Measurements from ENCODE around the gene HOXA3.
A peak's percentile ranks its signal among the peaks of the same experiment; 100 is the strongest.

Gene HOXA3

DNA sequence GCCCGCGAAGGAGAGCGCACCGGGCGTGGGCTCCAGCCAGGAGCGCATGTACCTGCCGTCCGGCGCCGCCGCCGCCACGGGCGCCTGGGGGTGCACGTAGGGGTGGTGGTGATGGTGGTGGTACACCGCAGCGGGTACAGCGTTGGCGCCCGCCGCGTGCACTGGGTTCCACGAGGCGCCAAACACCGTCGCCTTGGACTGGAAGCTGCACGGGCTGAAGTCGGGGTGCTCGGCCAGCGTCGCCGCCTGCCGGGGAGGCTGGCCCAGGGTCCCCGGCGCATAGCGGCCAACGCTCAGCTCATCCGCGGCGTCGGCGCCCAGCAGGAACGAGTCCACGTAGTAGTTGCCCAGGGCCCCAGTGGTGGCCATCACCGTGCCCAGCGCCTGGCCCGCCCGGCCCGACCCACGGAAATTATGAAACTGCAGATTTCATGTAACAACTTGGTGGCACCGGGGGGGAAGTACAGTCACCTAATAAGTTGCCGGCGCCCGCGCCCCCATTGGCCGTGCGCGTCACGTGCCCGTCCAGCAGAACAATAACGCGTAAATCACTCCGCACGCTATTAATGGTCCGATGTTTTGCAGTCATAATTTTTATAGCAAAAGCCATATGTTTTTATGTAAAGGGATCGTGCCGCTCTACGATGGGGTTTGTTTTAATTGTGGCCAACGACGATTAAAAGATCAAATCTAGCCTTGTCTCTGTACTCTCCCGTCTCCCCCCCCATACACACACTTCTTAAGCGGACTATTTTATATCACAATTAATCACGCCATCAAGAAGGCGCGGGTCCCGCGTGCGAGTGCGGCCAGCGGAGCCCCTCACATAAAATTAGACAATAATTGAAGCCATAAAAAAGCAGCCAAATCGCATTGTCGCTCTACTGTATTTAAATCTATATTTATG, 13.0 kb upstream of the HOXA3 start, which contains the start of gene HOXA9:
Gene HOXA9 (minus strand): TSS at position 449 of the 907 bp plus-strand sequence. CDS start 80 bp downstream, at position 369.
- DNase-seq = no peak

DNA sequence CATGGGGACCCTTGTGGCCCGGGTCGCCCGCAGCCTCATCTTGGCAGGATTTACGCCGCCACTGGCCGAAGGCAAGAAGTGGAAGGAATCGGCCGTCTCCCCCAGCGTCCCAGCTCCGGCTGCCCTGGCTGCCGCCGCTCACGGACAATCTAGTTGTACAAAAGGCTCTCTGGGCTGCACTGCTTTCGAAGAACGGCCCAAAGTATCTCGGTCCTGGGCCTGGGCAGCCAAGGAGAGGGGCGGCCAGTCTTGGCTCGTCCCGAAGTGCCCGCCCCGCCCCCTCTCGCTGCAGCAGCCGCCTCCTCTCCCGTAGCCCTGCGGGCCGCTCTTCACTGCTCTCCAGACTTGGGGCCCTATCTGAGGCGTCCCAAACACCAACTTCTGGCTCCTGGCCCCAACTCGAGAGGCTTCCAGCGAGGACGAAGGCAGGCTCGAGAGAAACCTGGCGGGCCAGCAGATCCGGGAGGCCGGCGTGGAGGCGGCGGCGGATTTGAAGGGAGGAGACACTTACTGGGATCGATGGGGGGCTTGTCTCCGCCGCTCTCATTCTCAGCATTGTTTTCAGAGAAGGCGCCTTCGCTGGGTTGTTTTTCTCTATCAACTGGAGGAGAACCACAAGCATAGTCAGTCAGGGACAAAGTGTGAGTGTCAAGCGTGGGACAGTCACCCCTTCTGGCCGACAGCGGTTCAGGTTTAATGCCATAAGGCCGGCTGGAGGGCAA, 12.1 kb upstream of the HOXA3 start:
- DNase-seq = no peak

DNA sequence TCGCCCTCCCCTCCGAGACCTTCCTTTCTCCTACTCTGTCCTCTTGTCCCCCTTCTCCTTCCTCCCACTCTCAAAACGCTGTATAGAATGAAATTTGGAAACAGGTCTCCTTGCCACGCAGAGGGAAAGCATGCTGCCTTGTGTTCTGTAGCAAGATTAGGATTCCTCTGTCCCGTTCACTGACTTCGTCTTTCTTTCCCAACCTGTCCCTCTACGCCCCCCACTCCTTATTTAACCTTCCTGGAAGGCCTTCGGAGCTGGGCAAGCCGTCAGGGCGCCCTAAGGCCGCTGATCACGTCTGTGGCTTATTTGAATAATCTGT, 11.6 kb upstream of the HOXA3 start:
- DNase-seq = no peak

DNA sequence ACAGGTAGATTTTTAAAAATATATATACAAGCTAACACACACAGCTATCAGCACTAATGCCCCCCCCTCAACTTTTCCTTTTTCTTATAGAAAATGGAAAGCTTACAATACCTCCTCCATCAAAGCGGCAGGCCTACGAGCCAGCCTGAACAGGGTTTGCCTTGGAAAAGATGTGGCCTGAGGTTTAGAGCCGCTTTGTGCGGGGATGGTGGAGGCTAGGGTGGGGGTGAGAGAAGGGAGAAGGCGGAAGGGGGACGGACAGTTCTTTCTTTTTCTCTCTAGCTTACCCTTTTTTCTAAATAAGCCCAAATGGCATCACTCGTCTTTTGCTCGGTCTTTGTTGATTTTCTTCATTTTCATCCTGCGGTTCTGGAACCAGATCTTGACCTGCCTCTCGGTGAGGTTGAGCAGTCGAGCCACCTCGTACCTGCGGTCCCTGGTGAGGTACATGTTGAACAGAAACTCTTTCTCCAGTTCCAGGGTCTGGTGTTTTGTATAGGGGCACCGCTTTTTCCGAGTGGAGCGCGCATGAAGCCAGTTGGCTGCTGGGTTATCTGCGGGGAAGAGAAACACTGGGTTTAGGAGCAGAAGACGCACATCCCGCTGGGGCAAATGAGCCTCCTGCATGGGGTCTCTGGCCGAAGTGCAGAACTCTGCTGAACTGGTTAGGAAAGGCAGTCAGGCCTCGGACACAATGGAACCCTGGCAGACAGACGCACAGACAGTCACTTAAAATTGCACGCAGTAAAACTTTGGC, 11.1 kb upstream of the HOXA3 start:
- no peak for DNase-seq

DNA sequence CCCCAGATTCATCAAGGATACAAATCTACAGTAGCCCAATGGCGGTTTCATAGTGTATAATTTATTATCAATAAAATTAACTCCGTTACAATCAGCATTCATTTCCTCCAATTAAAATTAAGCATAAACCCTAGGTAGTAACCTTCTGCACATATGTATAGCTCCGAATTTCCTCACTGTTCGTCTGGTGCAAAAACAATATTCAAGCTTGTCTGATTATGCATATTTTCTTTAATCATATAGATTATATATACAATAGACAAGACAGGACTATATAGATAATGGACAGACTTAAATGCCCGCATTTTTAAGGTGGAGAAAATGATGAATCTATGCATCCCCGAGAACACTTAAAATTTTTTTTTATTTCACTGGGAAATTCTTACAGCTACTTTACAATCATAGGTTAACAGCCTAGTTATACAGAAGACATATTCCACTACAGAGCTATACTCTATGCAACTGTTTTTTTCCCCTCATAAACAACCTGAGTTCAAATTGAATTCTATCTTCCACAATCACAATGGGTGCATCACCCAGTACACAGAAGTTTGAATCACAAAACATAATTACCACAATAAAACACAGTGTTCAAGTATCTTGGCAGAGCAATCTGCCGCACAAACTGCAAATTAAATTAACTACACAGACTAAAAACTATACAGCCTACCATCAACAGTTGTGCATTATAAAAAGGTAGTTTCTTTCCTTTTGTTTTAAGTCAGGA, 10.3 kb upstream of the HOXA3 start:
- DNase-seq = no peak

DNA sequence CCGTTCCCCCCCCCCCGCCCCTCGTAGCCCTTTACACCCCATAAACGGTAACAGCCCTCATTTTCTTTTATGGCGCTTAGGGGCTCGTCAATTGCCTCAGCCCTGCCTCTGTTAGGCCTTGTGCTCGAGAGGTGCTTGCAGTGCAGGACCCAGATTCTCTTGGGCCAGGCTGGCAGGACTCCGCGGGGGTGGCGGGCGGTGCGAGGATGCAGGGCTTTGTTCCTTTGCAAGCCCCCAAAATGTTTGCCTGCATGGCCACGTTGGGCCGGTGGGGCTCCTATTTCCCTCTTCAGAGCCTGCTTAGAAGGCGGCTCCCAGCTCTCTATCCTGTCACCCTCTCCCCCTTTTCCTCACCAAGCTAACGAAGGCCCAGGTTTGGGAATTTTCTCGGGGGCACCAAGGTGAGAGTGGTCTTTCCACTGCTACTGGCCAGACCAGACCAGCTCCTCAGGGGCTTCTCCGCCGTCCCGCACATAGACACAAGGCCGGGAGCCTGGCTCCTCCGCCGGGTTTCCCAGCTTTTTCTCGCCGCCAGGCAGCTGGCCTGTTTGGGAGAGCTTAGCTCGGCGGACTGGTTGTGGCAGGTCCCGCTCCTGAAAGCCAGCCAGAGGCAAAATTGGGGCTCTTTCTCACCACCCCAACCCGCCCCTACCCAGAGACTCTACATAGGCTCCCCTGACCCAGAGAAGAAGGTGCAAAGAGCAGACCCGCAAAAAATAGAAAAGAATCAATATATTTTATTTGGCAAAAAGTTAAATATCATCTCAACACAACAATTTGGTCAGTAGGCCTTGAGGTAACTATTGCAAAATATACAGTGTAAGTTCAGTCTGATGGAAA, 9.6 kb upstream of the HOXA3 start:
- no peak for DNase-seq

DNA sequence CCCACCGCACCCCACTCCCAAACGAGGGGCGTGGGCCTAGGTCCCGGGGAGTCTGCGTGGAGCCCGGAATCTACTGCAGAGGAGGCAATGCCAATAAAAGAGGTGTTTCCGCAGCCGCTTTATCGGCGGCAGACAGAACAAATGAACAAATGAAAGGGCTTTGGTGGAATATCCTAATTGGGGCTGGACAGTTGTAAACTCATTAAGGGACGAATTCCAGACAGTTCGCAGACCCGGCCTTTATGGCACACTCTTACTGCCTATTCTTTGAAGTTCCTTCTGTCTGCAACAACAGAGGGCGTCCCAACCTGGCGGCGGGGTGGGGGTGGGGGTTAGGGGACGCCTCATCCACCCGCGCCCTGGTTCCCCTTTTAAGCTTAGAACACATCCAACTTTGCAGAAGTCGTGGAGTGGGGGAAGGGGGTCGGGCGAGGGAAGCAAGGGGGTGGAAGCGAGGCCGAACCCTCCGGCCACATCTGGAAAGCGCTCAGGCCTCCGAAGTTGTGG, 8.9 kb upstream of the HOXA3 start:
- DNase-seq = no peak

DNA sequence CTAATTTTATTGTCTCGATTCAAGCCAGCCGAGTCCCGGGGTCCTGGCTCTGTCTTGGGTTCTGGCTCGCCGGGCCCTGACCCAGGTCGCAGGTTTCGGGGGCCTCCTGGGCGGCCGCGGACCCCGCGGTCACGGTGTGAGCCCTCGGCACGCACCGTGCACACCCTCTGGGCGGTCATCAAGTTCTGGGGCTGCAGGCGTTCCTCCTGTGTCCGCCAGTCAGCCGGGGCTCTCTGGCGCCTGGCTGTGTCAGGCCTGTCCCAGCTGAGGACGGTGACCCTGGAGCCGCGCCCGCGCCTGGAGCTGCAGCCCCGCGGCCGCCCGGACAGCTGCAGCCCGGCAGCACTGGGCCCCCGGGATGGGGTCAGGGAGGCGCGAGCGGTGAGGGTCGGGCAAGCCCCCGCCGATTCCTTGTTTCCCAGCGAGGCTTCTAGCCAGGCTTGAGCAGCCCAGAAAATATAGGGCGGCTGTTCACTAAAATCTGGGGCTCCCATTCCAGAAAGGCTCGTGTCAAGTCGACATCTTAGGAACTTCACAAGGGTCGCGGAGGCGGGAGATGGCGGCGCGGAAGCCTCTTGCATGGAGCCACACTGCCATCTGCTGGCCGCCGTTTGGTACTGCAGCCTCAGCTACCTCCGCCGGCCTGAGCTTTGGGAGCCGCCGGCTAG, 8.3 kb upstream of the HOXA3 start:
- peak; percentile 92 for DNase-seq

DNA sequence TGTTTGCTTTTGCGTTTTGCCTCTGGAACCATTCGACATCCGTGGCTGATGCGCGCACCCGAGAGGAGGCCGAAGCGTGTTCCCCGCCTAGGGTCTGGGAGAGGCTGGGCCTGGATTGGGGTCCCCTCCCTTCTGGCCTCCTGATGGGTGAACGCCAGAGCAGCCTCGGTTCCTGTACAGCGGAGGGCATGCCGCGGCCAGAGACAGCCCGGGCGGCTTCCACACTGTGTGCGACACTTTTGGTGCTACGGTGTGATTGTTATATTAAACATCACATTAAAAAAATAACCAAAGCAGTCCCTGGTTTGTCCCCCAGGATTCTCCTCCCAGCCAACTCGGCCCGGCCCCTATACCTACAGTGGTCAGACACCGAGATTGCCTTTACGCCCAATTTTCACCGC, 7.8 kb upstream of the HOXA3 start:
- peak; percentile 40 for DNase-seq

DNA sequence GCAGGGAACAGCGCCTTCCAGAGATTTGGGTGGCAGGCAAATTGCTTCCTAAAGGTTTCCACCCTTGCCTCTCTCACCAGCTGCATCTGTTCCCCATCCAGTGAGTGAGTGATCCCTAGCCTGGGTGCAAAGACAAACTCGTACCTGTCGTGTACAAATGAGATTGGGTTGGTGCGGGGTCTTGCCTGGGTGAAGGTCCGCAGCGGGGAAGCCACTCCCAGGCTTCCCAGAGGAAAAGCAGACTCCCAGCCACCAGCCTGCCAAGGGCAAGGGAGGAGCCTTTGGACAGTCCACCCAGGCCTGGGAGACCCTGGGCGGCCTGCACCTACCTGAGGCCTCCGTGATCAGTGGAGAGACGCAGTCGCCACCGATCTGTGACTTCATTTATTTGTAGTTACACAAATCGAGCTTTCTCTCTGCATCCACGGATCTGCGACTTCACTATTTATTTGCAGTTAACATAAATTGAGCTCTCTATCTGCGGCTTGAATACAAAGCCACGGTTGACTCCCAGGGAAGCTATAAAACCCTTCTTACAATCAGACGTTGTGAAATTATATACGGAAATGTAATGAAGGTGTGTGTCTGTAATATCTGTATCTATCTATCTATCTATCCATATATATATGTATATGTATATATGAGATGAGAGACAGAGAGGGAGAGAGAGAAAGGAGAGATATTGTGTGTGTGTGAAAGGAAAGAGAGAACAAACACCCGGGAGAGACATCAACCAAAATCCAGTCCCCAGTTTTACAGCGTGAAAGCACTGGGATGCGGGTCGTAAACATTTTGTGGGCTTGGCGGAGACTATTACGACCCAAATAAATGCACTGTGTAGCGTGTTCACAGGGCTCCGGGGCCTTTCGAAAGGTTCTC, 7.1 kb upstream of the HOXA3 start:
- DNase-seq = peak; percentile 26

DNA sequence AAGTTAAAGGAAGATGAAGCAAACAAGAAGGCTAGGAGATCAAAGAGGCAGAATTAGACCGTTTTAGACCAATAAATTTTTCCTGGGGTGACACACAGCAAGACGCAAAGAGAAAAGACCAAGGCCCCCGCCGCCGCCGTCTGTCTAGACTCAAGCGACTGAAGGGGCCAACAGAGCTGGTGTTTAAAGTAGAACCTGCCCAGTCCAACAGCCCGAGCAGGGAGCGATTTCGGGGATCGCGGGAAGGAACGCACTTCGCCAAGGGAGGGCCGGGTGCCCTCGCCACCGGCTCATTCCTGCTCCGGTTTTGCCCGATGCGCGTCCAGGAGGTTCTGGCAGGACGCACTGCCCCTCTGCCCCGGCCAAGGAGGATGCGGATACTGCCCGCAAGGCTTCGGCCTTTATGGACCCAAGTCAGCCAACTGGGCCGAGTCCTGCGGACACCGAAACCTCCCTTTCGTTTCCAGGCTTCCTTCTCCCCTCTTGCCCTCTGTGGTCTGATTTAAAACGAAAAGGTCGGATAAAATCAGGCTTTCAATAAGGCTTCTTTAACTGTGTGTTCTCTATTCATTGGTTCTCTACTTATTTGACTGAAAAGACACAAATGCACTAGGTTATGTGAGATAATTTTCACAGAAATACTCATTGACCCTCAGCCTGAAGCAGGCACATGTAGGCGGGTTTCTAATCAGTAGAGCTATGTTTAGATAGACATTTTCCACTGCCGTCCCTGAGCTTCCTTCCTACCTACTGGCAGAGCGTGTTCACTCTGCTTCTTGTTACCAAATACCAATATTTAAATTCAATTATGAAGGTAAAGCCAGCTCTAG, 6.3 kb upstream of the HOXA3 start:
- no peak for DNase-seq

DNA sequence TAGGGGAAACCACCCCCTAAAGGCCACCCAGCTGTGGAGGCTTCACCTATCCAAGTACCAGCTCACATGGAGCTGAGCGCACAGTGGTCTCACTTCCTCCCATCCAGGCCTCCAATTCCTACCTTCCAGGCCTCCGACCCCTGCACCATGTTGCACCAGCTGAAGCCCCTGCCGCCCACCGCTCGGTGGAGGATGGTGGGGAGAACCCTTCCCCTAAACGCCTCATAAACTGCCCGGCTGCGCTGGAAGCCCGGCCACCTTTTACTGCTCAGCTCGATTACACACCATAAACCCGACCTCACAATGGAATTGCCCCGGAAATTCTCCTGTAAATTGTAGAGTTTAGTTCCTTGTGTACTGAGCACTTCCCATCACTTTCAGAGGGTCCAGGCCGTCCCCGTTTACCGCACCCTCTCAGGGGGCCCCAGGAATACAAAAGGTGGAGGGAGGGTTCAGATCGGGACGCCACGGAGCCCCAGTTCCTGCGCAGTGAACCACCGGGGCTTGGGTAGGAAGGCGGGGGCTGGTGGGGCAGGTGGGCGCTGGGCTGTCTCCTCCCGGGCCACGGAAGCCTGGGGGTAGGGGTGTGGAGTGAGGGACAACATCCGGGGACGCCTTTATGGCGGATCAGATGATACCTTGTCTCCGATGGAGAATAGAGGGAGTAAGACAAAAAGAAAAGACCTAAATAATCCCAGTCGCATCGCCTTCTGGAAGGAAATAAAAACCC, 5.5 kb upstream of the HOXA3 start:
- DNase-seq = no peak

DNA sequence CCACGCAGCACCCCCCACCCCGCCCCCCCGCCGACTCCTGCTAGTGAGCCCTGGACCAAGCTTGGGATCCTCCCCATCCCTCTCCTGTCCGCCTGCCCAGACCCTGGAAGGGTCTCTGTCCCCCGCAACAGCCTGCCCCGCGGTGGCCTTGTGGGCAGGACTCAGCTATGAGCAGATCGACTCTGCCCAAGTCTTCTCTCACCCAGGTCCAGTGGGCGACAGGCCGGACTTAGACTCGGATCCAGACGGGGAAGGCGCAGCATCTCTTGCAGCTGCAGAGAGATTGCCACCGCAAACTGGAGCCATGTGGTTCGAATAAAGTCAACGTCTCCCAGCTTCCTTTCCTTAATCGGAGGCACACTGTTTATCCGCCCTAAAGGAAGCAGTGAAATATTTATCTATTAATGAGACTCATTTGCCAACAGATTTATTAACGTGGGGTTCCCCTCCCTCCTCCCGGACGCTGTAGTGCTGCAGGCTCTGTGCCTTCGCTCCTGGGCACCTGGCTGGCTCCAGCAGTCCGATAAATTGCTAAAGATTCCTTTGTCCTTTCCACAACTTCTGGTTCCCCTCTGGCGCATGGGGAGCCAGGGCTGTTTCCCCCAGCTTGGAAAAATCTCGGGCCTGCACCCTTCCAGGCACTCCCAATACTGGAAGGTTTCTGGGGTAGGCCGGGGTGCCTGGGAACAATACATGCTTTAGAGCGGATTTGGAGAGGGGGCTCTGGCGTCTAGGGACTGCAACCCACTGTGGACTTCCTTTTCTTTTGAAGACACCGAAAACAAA, 4.7 kb upstream of the HOXA3 start:
- no peak for DNase-seq

DNA sequence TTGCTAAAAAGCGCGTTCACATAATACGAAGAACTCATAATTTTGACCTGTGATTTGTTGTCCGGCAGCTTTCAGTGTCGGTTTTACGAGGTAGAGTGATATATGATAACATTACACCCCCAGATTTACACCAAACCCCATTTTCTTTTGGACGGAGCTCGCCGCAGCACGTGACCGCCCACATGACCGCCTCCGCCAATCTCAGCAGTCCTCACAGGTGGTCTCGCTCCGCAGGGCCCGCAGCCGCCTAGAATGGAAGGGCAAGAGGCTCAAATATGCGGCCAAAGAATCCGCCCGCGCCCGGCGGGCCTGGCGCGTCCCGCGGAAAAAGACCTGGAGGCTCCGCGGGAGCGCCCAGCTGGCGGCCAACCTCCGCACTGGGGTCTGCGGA, 4.1 kb upstream of the HOXA3 start, which contains the start of gene HOXA7:
Gene HOXA7 (minus strand): TSS at position 168 of the 391 bp plus-strand sequence. CDS start 130 bp downstream, at position 38.
- no peak for DNase-seq

DNA sequence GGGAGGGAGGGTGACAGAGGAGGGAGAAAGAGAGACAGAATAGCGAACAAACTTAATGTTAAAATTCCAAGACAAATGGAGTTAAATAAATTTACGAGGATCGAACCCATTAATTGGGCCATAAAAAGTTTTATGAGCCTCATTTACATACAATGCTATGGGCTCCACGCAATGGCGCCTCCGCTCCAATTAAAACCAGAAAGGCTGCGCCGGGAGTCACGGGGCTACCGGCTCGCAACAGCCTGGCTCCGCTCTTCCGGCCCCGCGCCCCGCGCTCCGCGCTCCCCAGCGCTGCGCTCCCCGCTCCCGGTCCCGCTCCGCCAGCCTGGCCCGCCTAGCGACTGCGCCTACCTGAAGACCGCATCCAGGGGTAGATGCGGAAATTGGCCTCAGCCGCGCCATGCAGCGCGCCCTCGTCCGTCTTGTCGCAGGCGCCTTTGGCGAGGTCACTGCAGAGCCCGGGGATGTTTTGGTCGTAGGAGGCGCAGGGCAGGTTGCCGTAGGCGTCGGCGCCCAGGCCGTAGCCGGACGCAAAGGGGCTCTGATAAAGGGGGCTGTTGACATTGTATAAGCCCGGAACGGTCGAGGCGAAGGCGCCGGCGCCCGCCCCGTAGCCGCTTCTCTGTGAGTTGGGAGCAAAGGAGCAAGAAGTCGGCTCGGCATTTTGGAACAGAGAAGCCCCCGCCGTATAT, 3.6 kb upstream of the HOXA3 start:
- DNase-seq = no peak

DNA sequence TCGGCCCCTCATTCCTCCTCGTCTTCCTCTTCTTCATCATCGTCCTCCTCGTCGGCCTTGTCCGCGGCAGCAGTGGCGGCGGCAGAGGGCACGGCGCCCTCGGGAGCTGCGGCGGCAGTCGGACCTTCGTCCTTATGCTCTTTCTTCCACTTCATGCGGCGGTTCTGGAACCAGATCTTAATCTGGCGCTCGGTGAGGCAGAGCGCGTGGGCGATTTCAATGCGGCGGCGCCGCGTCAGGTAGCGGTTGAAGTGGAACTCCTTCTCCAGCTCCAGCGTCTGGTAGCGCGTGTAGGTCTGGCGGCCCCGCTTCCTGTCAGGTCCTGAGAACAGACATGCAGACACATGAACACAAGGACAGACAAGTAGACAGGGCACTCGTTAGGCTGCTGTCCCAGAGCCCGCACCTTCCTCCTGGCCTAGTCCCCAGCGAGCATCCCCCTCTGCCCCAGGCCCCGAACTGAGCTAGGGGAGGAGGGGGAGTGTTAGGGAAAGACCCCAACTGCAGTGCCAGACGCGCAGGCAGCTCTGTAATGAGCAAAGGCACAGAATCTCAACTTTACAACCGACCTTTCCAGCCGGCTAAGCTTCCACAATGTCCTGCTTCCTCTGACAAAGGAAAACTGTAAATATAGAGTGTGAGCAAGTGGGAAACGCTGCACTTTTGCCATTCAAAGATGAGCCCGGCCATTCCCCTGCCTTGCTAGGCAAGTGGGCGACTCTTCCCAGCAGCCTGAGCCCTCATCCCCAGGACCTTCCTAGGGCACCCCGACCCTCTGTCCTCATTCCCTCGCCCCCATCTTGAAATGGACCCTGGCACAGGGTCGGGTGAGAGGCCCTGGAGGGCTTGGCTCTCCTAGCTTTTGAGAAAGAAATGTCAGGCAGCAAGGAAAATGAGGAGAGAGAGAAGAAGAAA, 2.8 kb upstream of the HOXA3 start:
- no peak for DNase-seq

All from NCI-H69 (cell line).